K562 (cell line): ENCODE results near the gene CDK11B.

Experiments used
- CBX8 ChIP-seq: fragments of 200-600 bp; sonication (generic); IDR thresholded peaks from 2 replicates; pipeline ENCODE4 v1.6.1; 2012; ENCODE audit warnings: borderline replicate concordance, mixed run types, low read depth, mild to moderate bottlenecking, moderate library complexity, mixed read lengths, low read length, control low read depth, inconsistent platforms; ENCODE audit not compliant: poor library complexity, severe bottlenecking; ENCODE audit errors: extremely low read depth
- CTCF ChIP-seq, 3 experiments: IDR thresholded peaks in 2 of 3; conservative IDR thresholded peaks in 1 of 3; 2 replicates each; pipeline ENCODE4 v1.5.1; 2011 to 2012; ENCODE audit warnings: low read length in 3 of 3, mild to moderate bottlenecking in 3 of 3, control low read depth in 2 of 3, improper control_type of control experiment in 1 of 3, inconsistent platforms in 1 of 3, low read depth in 1 of 3, mixed read lengths in 1 of 3, moderate library complexity in 1 of 3; ENCODE audit not compliant: insufficient read depth in 2 of 3
- EZH2 ChIP-seq: IDR thresholded peaks from 2 replicates; pipeline ENCODE4 v1.6.1; 2012; ENCODE audit warnings: low read depth, mild to moderate bottlenecking, inconsistent platforms, low read length, borderline replicate concordance
- MEF2D ChIP-seq: conservative IDR thresholded peaks from 2 replicates; pipeline ENCODE4 v1.6.1; 2016; ENCODE audit warnings: low read depth, missing genetic modification characterization, missing compliant biosample characterization
- SRSF1 ChIP-seq: fragments of 200-400 bp; formaldehyde crosslinking; IDR thresholded peaks from 2 replicates; pipeline ENCODE4 v1.6.1; 2017; ENCODE audit warnings: mild to moderate bottlenecking, low read depth, low read length, moderate library complexity
- TF ChIP-seq, protein P1 (sequence below): sonication (generic); formaldehyde crosslinking; IDR thresholded peaks from 2 replicates; pipeline ENCODE4 v1.4.0; 2020; ENCODE audit warnings: mild to moderate bottlenecking, missing genetic modification reagents

DNA sequence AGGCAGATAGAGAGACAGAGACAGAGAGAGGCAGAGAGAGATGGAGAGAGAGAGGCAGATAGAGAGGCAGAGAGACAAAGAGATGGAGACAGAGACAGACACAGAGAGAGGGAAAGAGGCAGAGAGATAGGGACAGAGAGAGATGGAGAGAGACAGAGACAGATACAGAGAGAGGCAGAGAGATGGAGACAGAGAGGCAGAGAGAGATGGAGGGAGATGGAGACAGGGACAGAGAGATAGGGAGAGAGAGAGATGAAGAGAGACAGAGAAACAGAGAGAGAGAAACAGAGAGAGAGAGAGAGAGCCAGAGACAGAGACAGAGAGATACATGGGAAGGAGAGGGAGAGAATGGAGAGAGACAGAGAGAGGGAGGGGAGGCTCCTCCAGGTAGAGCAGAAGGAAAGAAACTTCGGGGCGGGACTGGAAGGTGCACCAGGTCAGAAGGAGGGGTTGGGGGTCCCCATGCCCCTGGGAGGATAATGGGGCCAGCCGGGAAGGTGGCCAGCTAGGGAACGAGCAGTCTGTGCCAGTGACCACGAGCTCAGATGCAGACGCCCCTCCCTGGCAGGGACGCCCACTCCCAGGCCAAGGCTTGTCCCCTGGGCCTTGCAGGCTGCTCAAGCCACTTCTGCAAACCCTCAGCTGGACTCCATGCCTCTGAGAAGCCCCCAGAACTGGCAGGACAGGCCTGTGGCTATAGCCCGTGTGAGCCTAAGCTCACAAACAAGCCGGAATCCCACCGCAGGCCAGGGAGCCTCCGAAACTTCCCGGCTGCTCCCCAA, 62.1 kb downstream of the CDK11B start:
- TF ChIP-seq CTCF (IDR thresholded peaks at IDR 0.05 in 2 of 3, conservative IDR thresholded peaks at IDR 0.05 in 1 of 3; ENCODE audit: insufficient read depth in 2 of 3, low read depth in 1 of 3, low read length in 3 of 3) (no peak), CBX8 (no peak), EZH2 (no peak), SRSF1 (no peak), MEF2D (tag) (no peak)
- TF ChIP-seq, protein P1, sequence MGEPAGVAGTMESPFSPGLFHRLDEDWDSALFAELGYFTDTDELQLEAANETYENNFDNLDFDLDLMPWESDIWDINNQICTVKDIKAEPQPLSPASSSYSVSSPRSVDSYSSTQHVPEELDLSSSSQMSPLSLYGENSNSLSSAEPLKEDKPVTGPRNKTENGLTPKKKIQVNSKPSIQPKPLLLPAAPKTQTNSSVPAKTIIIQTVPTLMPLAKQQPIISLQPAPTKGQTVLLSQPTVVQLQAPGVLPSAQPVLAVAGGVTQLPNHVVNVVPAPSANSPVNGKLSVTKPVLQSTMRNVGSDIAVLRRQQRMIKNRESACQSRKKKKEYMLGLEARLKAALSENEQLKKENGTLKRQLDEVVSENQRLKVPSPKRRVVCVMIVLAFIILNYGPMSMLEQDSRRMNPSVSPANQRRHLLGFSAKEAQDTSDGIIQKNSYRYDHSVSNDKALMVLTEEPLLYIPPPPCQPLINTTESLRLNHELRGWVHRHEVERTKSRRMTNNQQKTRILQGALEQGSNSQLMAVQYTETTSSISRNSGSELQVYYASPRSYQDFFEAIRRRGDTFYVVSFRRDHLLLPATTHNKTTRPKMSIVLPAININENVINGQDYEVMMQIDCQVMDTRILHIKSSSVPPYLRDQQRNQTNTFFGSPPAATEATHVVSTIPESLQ (CRISPR knock-in tag), result no peak
